HEK293 (cell line): ENCODE measurements around the gene PSAPL1.

Experiments
- CTCF ChIA-PET: fragments of 350-600 bp; formaldehyde crosslinking; extraction: SDS; loops from one replicate; lab custom pipeline; 2021; ENCODE audit warnings: antibody characterized with exemption; lab: Yijun Ruan, JAX
- POLR2A ChIA-PET: fragments of 300-600 bp; formaldehyde crosslinking; extraction: SDS; loops from one replicate; lab custom pipeline; 2020; ENCODE audit warnings: antibody characterized with exemption, inconsistent platforms; lab: Yijun Ruan, JAX
- H3K27ac ChIP-seq: fragments of 200-500 bp; sonication (Bioruptor generic); 2 replicates; pipeline ENCODE4 v1.5.1; 2014; ENCODE audit warnings: low read depth, low read length, control low read depth, inconsistent platforms; ENCODE audit errors: extremely low read depth
- H3K36me3 ChIP-seq, 2 experiments: fragments of 200-500 bp in 1 of 2; sonication (Bioruptor generic) in 1 of 2; 1 replicate in 1 of 2; 2 replicates in 1 of 2; pipeline ENCODE4 v1.5.1; 2014 to 2017; ENCODE audit warnings: inconsistent platforms in 2 of 2, low read length in 2 of 2; ENCODE audit not compliant: control insufficient read depth in 2 of 2, insufficient read depth in 1 of 2
- H3K4me1 ChIP-seq: fragments of 200-500 bp; sonication (Bioruptor generic); 2 replicates; pipeline ENCODE4 v1.5.1; 2014; ENCODE audit warnings: mild to moderate bottlenecking, low read length, inconsistent platforms; ENCODE audit not compliant: control insufficient read depth, insufficient read depth
- H3K4me3 ChIP-seq: 2 replicates; pipeline ENCODE4 v1.5.1; 2011; ENCODE audit warnings: low read depth, mild to moderate bottlenecking, control low read depth, low read length, moderate library complexity
- H3K9me3 ChIP-seq: fragments of 200-500 bp; sonication (Bioruptor generic); 2 replicates; pipeline ENCODE4 v1.5.1; 2014; ENCODE audit warnings: low read depth, low read length, inconsistent platforms; ENCODE audit not compliant: control insufficient read depth, insufficient read depth
- HOXA7 ChIP-seq: sonication (generic); formaldehyde crosslinking; IDR thresholded peaks from 2 replicates; pipeline ENCODE4 v1.8.1; 2022; ENCODE audit warnings: missing genetic modification reagents, borderline replicate concordance
- YY1 ChIP-seq: fragments of 450-650 bp; formaldehyde crosslinking; IDR thresholded peaks from 2 replicates; pipeline ENCODE4 v1.5.1; 2018; ENCODE audit warnings: missing biosample characterization, missing genetic modification characterization
- ZBTB1 ChIP-seq: fragments of 450-650 bp; formaldehyde crosslinking; IDR thresholded peaks from 2 replicates; pipeline ENCODE4 v1.5.1; 2016; ENCODE audit warnings: missing biosample characterization, missing genetic modification characterization
- ZBTB17 ChIP-seq: fragments of 450-650 bp; formaldehyde crosslinking; IDR thresholded peaks from 2 replicates; pipeline ENCODE4 v1.5.1; 2016; ENCODE audit warnings: missing biosample characterization, missing genetic modification characterization
- ZFP3 ChIP-seq: fragments of 450-650 bp; formaldehyde crosslinking; IDR thresholded peaks from 2 replicates; pipeline ENCODE4 v1.5.1; 2016; ENCODE audit warnings: low read depth, missing biosample characterization, missing genetic modification characterization
- ZIC2 ChIP-seq: fragments of 450-650 bp; formaldehyde crosslinking; IDR thresholded peaks from 2 replicates; pipeline ENCODE4 v1.5.1; 2016; ENCODE audit warnings: missing biosample characterization, missing genetic modification characterization
- ZNF114 ChIP-seq: fragments of 450-650 bp; formaldehyde crosslinking; IDR thresholded peaks from 2 replicates; pipeline ENCODE4 v1.5.0; 2017; ENCODE audit warnings: missing biosample characterization, missing genetic modification characterization
- ZNF121 ChIP-seq: fragments of 450-650 bp; formaldehyde crosslinking; IDR thresholded peaks from 2 replicates; pipeline ENCODE4 v1.5.1; 2016; ENCODE audit warnings: missing biosample characterization, missing genetic modification characterization
- ZNF132 ChIP-seq: fragments of 450-650 bp; formaldehyde crosslinking; IDR thresholded peaks from 2 replicates; pipeline ENCODE4 v1.5.1; 2017; ENCODE audit warnings: missing biosample characterization, missing genetic modification characterization, borderline replicate concordance
- ZNF133 ChIP-seq: fragments of 450-650 bp; formaldehyde crosslinking; IDR thresholded peaks from 2 replicates; pipeline ENCODE4 v1.5.1; 2016; ENCODE audit warnings: missing biosample characterization, missing genetic modification characterization
- ZNF16 ChIP-seq: fragments of 450-650 bp; formaldehyde crosslinking; IDR thresholded peaks from 2 replicates; pipeline ENCODE4 v1.5.1; 2016; ENCODE audit warnings: low read depth, missing biosample characterization, missing genetic modification characterization
- ZNF184 ChIP-seq: fragments of 450-650 bp; IDR thresholded peaks from 2 replicates; pipeline ENCODE4 v1.5.1; 2018; ENCODE audit warnings: missing biosample characterization, mild to moderate bottlenecking, missing genetic modification characterization
- ZNF501 ChIP-seq: fragments of 450-650 bp; formaldehyde crosslinking; IDR thresholded peaks from 2 replicates; pipeline ENCODE4 v1.5.1; 2016; ENCODE audit warnings: missing biosample characterization, missing genetic modification characterization
- ZNF544 ChIP-seq: fragments of 450-650 bp; formaldehyde crosslinking; IDR thresholded peaks from 2 replicates; pipeline ENCODE4 v1.5.0; 2017; ENCODE audit warnings: missing biosample characterization, missing genetic modification characterization
- ZNF571 ChIP-seq: fragments of 450-650 bp; formaldehyde crosslinking; IDR thresholded peaks from 2 replicates; pipeline ENCODE4 v1.5.0; 2017; ENCODE audit warnings: missing biosample characterization, missing genetic modification characterization
- ZNF707 ChIP-seq: fragments of 450-650 bp; formaldehyde crosslinking; IDR thresholded peaks from 2 replicates; pipeline ENCODE4 v1.5.1; 2016; ENCODE audit warnings: missing biosample characterization, missing genetic modification characterization
- ZNF768 ChIP-seq: fragments of 450-650 bp; formaldehyde crosslinking; IDR thresholded peaks from 2 replicates; pipeline ENCODE4 v1.5.1; 2018; ENCODE audit warnings: missing biosample characterization, mild to moderate bottlenecking, missing genetic modification characterization
- ZNF791 ChIP-seq: fragments of 450-650 bp; formaldehyde crosslinking; IDR thresholded peaks from 2 replicates; pipeline ENCODE4 v1.5.1; 2016; ENCODE audit warnings: missing biosample characterization, missing genetic modification characterization
- ZSCAN16 ChIP-seq: fragments of 450-650 bp; formaldehyde crosslinking; IDR thresholded peaks from 2 replicates; pipeline ENCODE4 v1.5.1; 2016; ENCODE audit warnings: missing biosample characterization, missing genetic modification characterization
- TF ChIP-seq, protein P1 (sequence below): fragments of 450-650 bp; formaldehyde crosslinking; IDR thresholded peaks from 2 replicates; pipeline ENCODE4 v1.5.1; 2017; ENCODE audit warnings: missing biosample characterization, missing genetic modification characterization
- TF ChIP-seq, protein P2 (sequence below): fragments of 450-650 bp; formaldehyde crosslinking; IDR thresholded peaks from 2 replicates; pipeline ENCODE4 v1.5.1; 2016; ENCODE audit warnings: missing biosample characterization, missing genetic modification characterization
- TF ChIP-seq, protein P3 (sequence below): fragments of 450-650 bp; formaldehyde crosslinking; IDR thresholded peaks from 2 replicates; pipeline ENCODE4 v1.5.1; 2016; ENCODE audit warnings: missing biosample characterization, missing genetic modification characterization
- TF ChIP-seq, protein P4 (sequence below): fragments of 450-650 bp; formaldehyde crosslinking; IDR thresholded peaks from 2 replicates; pipeline ENCODE4 v1.5.1; 2016; ENCODE audit warnings: missing biosample characterization, missing genetic modification characterization

PSAPL1 gene

DNA sequence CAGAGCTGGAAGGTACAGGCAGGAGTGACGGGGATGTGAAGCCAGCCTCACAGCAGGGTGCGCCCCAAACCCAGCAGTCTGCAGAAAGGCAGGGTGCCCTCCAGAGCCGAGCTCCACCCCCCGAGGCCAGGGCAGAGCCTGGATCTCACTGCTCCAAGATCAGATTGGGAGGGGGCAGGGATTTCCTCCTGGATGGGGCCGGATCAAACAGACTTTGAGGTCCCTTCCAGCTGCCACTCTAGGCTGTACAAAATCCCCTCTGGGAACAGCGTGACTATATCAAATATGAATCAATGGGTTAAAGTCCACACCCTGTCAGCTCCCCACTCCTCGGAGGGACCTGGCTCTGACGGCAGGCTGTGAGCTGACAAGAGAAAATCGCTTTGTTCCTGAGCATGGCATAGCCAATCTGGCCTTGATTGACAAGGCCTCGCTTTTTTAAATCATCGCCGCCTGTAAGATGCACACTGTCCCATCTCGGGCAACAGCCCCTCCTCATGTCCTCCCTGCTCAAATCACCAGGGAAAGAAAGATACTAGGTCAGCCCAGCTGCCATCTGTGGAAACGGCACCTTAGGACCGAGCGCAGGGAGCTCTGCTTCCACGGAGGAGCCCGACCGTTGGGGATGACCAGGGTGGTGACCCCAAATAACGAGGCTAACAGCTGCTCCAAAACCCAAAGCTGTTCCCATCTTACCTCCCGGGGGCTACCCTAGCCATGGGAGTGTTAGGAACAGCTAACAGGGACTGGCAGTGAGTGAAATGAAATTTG, 39.9 kb downstream of the PSAPL1 start:
- 0 out of 2 replicates have a peak, but pooled peaks cover 3% of the 10 kb centered on the region for H3K4me1 ChIP-seq
- H3K27ac ChIP-seq, result no peak overlapping the region
- H3K9me3 ChIP-seq, result no peaks in the 10 kb centered on the region
- TF ChIP-seq ZNF114 (tag by site-specific recombination) (no peak), ZIC2 (tag by site-specific recombination) (peak; percentile 49; the same call in 1 of the 2 replicates)
- POLR2A ChIA-PET, result no interaction called here
- H3K36me3 ChIP-seq, result no peaks in the 10 kb centered on the region
- CTCF ChIA-PET, result no interaction called here
- H3K4me3 ChIP-seq, result no peak overlapping the region

DNA sequence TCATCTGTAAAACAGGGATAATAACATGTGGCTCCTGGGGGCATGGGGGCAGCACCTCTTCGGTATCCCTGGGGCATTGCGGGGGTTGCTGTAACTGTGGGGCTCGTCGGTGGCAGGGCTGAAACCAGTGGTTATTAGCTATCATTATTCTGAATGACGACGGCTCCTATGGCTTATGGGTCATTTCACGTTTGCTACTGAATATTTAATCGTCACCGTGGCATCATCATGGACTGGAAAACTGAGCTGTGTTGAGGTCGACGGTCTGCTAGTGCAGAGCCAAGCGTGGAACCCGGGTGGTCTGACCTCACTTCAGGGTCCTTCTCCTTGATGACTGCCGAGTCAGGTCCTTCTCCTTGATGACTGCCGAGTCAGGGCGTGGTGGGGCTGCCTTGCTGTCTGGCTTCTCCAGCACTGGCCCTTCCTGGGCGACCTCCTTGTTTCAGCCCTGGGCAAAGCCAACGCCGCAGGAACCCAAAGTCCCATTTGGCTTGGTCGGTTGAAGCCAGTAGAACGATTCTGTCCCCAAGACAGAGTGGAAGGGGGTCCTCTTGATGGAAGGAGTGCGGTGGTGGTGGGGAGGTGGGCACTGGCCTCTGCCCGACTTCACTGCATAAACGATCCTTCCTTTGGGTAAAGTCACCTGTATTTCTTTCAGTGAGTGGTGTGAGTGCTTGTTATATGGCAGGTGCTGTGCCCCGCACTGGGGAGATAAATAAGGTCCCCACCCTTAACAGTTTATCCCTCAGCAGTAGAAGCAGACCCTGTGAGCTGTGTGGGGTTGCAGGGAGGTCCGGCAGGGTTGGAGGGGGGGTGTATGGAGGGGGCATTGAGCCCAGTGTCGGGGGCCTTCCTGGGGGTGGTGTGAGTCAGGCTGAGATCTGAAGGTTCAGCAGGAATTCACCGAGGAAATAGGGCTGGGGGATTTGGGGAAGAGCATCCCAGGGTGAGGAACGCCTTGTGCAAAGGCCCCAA, 40.8 kb downstream of the PSAPL1 start:
- ChIA-PET CTCF (no interaction called here), POLR2A (no interaction called here)
- no peak overlapping the region for H3K4me3 ChIP-seq
- H3K27ac ChIP-seq, result no peak overlapping the region
- H3K9me3 ChIP-seq, result no peaks in the 10 kb centered on the region
- H3K36me3 ChIP-seq, result no peaks in the 10 kb centered on the region
- TF ChIP-seq, protein P1, sequence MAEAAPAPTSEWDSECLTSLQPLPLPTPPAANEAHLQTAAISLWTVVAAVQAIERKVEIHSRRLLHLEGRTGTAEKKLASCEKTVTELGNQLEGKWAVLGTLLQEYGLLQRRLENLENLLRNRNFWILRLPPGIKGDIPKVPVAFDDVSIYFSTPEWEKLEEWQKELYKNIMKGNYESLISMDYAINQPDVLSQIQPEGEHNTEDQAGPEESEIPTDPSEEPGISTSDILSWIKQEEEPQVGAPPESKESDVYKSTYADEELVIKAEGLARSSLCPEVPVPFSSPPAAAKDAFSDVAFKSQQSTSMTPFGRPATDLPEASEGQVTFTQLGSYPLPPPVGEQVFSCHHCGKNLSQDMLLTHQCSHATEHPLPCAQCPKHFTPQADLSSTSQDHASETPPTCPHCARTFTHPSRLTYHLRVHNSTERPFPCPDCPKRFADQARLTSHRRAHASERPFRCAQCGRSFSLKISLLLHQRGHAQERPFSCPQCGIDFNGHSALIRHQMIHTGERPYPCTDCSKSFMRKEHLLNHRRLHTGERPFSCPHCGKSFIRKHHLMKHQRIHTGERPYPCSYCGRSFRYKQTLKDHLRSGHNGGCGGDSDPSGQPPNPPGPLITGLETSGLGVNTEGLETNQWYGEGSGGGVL, result no peak
- TF ChIP-seq, protein P2, sequence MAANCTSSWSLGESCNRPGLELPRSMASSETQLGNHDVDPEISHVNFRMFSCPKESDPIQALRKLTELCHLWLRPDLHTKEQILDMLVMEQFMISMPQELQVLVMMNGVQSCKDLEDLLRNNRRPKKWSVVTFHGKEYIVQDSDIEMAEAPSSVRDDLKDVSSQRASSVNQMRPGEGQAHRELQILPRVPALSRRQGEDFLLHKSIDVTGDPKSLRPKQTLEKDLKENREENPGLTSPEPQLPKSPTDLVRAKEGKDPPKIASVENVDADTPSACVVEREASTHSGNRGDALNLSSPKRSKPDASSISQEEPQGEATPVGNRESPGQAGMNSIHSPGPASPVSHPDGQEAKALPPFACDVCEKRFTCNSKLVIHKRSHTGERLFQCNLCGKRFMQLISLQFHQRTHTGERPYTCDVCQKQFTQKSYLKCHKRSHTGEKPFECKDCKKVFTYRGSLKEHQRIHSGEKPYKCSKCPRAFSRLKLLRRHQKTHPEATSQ (tag by site-specific recombination), result no peak
- TF ChIP-seq ZNF133 (tag by site-specific recombination) (no peak), ZNF132 (no peak), HOXA7 (no peak), ZNF121 (tag by site-specific recombination) (no peak), ZNF544 (no peak), ZBTB17 (tag by site-specific recombination) (no peak), ZNF768 (tag by site-specific recombination) (no peak), ZNF707 (no peak)
- TF ChIP-seq, protein P3, sequence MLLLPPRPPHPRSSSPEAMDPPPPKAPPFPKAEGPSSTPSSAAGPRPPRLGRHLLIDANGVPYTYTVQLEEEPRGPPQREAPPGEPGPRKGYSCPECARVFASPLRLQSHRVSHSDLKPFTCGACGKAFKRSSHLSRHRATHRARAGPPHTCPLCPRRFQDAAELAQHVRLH (tag by site-specific recombination), result no peak
- H3K4me1 ChIP-seq, result 0 out of 2 replicates have a peak, but pooled peaks cover 3% of the 10 kb centered on the region

DNA sequence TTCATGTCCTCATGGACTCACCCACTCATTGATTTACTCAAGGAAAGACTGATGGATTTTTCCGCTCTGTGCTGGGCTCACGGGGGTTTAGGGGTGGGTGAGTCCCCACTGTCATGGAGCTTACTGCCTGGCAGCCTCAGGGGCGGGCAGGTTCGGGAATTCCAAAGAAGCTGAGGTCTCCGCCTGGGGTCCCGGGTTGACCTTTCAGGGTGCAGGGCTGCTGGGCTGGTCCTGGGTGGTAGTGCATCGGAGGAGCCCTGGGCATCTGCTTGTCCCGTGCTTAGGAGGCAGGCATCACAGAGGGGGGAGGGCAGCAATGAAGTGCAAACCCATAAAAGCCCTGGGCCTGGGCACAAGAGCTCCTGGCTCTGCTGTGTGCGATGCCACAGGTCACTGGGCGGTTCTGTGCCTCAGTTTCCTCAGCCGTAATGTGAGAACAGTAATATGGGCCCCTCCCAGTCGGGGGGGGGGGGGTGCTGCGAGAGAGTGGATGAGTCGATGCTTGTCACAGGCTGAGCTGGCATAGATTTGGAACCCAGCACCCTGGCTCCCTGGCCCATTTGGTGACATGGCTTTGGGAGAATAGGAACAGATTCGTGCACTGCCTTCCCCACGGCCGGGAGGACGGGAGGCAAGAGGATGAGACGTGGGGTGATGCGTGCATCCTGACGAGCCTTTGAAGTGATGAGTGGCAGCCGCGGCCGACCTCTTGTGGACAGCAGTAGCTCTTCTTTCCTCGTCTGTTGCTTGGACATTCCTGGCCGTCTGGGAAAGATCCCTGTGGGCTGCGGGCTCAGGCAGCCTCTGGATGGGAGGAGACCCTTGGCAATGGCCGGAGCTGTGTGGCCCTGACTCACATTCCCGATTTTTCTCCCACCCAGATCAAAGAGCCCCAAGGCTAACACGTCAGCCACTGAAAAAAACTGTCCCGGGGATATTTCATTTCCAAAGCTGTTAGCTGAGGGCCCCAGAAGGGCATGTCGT, 42.0 kb downstream of the PSAPL1 start:
- Histone ChIP-seq H3K4me3 (no peak overlapping the region), H3K4me1 (no peaks in the 10 kb centered on the region), H3K9me3 (no peaks in the 10 kb centered on the region), H3K27ac (no peak overlapping the region), H3K36me3 (no peaks in the 10 kb centered on the region)
- ChIA-PET CTCF (interaction anchor here (0.6 to 0.7 kb wide), 2 partner anchors 183 to 408 kb away, joined by 3 read pairs; no protein-coding TSS in a partner anchor), POLR2A (no interaction called here)
- TF ChIP-seq YY1 (tag by site-specific recombination) (no peak), ZNF571 (tag by site-specific recombination) (no peak), ZFP3 (tag by site-specific recombination) (no peak), ZSCAN16 (tag by site-specific recombination) (no peak), ZNF791 (tag by site-specific recombination) (no peak), ZBTB1 (tag by site-specific recombination) (no peak), ZNF184 (tag by site-specific recombination) (no peak), ZNF16 (tag by site-specific recombination) (no peak), ZNF501 (tag by site-specific recombination) (no peak)
- TF ChIP-seq, protein P4, sequence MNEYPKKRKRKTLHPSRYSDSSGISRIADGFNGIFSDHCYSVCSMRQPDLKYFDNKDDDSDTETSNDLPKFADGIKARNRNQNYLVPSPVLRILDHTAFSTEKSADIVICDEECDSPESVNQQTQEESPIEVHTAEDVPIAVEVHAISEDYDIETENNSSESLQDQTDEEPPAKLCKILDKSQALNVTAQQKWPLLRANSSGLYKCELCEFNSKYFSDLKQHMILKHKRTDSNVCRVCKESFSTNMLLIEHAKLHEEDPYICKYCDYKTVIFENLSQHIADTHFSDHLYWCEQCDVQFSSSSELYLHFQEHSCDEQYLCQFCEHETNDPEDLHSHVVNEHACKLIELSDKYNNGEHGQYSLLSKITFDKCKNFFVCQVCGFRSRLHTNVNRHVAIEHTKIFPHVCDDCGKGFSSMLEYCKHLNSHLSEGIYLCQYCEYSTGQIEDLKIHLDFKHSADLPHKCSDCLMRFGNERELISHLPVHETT (tag by site-specific recombination), result no peak
